ENCODE results near the gene CHRM1.

CHRM1 gene

DNA sequence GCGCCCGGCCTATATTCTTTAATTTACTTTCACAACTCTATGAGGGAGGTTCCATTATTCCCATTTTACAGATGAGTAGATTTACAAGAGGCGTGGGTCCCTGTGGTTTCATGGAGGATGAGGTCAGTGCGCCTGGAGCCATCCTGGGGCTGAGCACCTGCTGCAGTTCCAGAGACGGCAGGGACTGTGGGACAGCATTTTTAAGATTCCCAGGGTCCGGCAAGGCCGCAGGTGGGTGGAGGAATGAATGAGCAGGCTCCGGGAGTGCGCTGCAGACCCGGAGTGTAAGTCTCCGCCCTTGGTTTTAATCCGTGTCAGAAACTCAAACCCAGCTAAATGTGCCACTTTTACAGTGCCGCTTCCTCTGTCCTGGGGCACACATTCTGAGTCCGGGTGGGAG lies 4.1 kb upstream of the CHRM1 start:
- no peak for DNase-seq

DNA sequence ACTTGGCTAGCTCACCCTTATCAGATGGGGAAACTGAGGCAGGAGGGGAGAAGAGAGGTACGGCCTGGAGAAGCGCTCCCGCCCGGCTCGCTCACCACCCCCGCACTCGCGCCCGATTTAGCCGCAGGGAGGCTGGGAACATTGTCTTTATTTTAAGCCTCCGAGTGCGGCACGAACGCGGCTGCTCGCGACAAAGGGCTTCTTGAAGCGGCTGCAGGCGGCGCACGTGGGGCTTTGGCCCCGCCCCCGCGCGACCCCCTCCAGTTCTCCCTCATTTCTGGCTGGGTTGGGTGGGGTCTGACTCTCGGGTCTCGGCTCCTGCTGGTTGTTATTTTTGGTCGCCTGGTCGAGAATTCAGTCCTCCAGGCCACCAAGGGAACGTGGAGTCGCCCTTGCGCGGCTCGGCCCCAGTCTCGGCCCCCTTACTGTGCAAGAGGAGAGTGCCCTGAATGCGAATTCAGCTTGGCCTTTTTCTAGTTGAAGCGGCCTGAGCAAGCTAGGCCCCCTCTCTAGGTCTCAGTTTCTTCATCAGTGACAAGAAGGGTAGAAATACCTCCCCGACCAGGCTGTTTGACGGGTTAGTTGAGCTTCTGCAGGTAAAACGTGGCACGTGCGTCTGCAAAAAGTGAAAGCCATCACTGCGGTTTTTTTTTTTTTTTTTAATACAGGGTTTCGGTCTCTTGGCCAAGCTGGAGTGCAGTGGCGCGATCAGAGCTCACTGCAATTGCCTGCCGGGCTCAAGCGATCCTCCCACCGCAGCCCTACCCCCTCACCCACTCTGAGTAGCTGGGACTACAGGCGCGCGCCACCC lies 2.6 kb upstream of the CHRM1 start:
- DNase-seq, result peak; percentile 36

DNA sequence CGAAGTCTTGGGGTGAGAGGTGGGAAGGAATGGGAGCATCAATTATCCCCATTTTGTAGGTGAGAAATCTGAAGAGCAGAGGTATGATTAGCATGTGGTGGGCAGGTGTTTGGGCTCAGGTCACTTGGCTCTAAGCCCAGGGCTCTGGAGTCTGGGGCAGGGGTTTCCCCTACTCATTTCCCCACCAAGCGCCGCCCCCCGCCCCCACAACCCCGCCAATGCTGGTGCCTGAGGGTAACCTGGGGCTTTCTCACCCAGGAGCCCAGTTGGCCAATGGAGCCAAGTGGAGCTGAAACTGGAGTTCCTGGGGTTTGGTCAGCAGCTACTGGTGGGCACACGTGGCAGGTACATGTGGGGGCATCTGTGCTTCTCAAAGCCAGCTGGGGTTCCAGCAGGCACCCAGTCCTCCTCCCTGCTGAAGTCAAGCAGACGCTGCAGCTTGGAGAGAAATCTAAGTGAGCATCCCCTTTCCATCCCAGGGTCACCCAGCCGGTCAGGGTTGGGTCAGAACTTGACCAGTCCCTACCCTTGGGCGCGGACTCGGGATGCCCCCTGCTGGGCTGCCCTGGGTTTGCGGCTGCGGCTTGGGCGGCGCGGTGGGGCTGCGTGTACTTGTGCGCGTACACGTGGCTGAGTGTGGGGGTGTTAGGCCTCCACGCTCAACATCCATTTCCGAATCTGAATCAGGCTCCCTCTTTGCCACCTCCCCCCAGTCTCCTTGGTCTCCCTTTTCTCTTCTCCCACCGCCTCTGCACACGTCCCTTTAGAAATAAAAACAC lies 1.7 kb upstream of the CHRM1 start:
- peak; percentile 40 for DNase-seq

DNA sequence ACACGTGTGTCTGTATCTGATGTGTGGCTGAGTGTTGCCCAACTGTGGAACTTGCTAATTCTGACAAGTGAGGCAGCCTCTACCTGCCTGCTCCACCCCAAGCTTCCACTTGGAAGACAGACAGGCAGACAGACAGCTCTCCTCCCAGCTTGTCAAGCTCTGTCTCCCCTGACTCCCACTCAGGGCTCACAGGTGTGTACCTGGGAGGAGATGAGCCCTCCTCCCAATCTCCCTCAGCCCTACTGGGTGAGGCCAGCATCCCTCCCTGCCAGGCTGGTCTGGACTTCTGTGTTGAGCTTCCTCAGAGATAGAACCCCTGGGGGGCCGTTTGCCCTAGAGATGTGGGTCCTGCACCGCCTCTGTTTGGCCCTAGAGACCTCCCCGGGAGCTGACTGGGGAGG lies 1.0 kb upstream of the CHRM1 start:
- no peak for DNase-seq

DNA sequence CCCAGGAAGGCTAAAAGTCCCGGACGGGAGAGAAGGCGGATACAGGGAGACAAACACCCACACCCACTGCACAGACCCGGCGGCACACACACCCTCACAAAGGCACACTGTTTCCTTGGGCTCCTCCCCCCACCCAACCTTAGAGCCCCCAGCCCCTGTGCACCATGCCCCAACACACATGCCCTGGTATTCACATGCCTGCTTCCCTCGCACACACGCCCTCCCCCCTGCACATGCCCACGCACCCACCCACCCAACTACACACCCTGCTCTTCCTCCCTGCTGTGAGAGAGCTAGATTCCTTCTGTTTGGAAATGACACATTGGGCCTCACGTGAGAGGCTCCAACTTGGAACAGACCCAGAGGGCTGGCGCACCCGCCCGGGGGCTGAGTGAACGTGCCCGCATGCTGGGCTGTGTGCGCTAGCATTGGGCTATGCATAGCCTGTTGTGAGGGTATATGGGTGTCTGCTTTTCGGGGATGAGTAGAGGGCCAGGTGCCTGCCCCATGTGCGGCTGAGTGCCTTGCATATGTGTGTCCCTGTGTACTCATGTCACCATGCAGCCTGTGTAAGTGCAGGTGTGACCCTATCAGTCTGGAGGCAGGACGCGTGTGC lies 518 bp upstream of the CHRM1 start:
- DNase-seq, result no peak

DNA sequence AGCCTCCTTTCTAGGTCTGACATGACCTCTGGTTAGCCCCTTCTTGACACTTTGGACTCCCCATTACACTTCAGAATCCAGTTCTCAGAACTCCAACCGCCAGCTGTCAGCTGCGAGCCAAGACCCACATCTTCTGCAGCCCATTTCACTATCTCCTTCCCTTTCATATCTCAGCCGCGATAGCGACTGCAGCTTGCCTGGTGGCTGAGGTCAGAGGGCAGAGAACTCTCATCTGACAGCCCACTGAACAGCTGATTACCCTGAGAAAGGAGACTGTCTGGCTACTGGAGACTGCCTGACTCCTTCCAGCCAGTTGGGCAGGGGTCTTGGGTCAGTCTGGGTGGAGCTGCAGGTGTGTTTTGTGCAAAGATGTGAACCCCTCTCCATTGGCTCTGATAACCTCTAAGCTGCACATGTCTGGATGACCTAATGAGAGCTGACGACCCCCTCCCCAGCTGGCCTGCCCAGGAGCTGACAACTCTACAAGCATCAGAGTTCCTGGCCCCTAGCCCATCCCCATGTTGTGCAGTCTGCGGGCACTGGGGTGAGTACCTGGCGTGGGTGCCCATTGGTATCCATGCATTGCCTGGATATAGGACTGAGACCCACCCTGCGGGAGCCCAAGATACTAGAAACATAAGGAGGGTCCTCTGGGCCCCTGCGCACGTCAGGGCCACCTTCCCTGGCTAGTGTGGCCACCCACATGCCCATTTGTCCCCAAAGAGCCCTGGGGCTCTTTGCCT lies 1.1 kb downstream of the CHRM1 start:
- DNase-seq, result peak; percentile 55

DNA sequence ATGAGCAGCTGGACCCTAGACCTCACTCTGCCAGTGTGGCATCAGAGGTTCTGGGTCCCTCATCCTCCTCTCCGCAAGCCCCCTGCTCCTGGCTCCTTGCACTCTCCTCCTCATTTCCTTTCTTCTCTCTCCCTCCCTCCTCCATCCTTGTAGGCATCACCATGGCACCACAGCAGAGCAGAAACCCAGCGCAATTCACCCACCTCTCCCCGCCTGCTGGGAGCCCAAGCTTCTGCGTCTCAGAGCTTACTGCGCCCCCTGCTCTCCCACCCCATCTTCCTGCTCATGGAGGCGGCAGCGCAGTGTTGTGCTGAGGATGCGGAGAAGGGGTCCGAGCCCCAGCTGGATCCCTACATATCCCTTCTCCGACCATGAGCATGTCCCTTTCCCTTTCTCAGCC lies 1.7 kb downstream of the CHRM1 start:
- no peak for DNase-seq

DNA sequence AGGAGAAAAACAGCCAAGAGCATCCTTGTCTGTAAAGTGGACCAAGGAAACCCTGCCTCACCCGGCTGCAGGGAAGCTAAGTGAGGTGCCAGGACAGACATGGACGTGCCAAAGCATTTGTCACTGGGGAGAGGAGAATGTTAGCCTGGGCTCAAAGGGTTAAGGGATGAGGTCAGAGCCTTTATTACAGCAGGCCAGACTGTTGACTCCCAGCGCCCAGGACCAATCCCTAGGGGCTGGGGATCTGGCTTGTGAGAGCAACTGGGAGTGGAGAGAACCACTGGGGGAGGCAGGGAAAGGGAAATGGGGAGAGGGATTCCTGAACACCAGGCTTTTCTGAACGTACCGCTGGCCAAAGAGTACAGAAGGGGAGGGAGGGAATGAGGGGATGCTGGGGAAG lies 2.6 kb downstream of the CHRM1 start:
- no peak for DNase-seq

DNA sequence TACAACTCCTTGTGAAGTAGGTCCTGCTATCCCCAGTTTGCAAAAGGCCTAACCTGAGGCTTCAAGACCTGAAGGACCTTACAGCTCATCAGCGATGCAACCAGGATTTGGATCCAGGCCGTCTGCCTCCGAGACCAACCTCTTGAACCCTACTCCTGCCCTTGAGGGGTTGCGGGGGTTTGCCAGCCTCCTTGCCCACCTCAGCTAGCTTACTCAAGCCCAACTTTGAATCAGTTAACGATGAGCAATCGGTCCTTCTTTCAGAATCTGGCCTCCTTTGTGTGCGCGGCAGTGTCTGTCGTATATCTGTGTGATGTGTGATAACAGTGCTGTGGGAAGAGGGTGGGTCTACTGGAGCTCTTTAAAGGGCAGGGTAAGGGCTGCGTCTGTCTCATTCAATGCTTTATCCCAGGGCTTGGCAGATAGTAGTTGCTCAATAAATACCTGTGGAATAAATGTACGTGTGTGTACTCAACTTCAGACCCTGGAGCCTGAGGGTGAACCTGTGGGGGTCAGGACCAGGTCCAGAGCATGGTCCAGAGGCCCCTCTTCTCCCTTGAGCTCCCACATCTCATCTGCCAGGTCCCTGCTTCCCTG lies 3.2 kb downstream of the CHRM1 start:
- DNase-seq, result peak; percentile 26

DNA sequence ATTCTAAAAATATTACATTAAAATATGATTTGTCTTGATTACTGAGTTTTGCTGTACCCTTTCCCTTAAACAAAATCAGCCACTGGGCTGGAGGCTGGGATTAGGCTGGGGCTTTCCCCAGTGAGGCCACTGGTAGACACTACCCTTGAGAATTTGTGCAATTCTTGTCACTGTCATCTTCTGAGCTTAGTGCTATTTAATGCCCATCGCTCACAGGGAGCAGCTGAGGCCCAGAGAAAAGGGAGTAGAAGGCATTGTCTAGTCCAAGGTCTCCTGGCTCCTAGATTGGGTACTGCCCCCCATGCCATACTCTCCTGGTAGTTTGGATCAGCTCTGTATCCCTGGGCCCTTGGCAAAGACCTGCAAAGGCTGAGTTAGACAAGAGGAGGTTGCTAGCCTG lies 6.7 kb downstream of the CHRM1 start:
- no peak for DNase-seq

DNA sequence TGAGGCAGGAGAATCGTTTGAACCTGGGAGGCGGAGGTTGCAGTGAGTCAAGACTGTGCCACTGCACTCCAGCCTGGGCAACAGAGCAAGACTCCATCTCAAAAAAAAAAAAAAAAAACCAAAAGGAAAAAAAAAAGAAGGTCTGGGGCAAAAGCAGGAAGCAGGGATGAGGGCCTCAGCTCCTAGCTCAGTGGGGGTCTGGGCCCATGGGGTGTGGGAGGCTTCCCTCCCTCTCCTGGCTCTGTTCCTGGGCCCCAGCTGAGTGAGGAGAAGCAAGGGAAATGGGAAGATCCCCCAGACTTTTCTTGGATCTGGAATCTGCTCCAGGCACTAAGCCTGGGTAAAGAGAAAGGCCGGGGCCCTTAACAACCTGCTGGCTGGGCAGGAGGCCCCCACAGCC lies 8.9 kb downstream of the CHRM1 start:
- no peak for DNase-seq

DNA sequence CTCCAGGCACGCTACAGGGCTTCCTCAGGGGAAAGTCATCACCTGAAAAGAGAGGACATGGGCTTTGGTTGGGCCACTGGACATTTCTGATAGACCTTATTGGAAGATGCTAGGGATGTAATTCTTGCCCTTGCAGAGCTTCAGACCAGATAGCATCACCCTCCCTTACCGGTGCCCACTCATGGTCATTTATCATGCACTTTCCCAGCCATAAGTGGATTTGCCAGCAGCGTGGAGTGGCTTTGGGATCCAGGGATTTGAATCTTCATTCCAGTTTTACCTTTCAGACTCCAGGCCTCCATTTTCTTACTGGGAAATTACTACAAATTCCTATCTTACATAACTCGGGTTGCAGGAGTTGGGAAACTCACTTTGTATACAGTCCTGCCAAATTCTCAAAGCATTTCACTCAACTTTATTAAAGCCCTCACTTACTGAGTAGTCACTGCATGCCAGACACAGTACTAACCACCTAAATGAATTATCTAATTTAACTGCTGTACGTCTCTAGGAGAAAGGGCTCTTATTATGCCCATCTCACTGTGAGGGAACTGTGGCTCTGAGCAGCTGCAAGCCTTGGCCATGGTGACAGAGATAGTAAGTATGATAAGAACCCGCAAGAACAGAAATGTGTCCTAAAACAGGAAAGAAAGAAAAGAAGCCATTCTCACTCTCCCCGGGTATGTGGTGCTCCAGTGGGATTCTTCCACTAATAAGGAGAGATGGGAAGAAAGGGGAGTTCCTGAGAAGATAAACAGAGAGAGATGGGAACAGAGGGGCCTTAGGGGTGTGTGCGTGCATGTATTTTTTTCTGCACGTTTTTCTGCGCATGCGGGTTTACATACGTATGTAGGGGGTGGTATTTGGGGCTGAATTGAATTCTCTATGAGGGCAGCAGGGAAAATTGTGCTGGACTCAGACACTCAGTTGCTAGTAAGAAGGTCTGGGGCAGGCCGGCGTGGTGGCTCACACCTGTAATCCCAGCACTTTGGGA lies 9.7 kb downstream of the CHRM1 start:
- DNase-seq, result peak; percentile 88

DNA sequence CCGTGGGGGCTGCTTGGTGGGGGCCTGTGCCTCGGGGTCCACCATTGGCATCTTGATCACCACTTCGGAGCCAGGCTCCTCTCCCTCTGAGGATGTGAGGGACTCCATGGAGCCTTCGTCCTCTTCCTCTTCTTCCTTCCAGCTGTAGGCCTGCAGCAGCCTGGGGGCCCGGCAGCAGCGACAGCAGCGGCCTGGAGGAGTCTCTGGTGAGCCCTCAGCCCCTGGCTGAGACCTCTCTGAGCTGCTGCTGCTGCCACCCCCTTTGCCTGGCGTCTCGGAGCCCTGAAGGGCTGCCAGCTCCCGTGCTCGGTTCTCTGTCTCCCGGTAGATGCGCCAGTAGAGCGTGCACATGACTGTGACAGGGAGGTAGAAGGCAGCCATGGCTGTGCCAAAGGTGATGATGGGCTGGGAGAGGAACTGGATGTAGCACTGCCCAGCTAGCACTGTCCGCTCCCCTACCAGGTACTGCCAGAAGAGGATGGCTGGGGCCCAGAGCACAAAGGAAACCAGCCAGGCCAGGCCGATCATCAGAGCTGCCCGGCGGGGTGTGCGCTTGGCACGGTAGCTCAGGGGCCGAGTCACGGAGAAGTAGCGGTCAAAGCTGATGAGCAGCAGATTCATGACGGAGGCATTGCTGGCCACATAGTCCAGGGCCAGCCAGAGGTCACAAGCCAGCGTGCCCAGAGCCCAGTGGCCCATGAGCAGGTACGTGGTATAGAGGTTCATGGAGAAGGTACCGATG lies 10.9 kb downstream of the CHRM1 start:
- DNase-seq, result no peak

DNA sequence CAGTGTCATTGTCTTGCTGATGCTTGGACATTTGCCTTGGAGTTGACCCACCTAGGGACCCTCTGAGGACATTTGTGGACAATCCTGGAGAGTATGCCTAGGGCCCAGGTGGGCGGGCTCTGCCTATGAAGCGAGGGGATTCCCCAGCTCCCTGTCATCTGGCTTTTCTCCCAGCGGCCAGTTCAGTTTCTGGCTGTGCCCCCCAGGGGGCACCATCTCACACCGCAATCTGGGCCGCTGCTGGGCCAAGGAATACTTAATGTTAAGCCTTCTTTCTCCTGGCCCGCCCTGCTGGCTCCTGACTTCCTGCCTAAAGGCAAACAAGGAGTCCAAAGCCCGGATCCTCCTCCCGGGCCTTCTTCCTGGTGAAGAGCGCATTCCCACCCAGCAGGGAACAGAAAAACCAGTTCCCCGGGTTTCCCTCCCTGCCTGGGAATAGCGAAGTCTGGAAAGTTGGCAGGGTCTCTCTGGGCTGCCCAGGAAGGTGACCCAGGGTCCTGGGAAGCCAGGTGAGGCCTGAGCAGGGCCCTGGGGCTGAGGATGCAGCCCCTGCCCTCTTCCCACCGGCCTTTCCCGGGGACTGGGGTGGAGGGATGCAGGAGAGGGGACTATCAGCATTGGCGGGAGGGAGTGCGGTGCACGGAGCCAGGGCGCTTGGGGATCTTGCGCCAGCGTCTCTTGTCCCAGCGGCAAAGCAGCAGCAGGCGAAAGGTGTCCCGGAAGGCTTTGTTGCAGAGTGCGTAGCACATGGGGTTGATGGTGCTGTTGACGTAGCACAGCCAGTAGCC lies 11.9 kb downstream of the CHRM1 start:
- DNase-seq, result peak; percentile 65

DNA sequence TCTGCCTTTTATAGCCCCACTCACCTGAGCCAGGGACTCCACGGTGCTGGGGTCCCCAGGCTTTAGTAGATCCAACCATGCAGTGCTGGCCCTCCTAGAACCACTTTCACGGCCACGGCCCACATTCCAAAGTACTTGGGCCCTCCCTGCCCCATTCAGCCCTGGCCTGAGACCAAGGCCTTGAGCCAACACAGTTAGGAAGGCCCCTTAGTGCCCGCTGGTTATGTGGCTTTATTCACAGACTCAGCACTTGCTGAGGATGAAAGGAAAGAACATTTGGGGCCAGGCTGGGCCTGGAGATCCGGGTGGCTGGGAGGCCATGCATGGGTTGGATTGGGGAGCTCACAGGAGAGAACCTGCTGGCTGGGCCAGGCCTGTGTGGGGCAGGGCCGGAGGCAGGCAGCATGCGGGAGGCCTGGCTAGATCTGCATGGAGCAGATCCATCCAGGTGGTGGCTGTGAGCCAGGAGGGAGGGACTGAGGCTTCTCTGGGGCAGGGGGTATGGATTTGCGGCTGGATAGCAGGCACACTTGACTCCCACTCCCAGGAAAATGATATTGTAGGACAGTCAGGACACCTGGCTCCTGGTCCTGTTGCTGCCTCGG lies 12.6 kb downstream of the CHRM1 start:
- DNase-seq, result no peak

DNA sequence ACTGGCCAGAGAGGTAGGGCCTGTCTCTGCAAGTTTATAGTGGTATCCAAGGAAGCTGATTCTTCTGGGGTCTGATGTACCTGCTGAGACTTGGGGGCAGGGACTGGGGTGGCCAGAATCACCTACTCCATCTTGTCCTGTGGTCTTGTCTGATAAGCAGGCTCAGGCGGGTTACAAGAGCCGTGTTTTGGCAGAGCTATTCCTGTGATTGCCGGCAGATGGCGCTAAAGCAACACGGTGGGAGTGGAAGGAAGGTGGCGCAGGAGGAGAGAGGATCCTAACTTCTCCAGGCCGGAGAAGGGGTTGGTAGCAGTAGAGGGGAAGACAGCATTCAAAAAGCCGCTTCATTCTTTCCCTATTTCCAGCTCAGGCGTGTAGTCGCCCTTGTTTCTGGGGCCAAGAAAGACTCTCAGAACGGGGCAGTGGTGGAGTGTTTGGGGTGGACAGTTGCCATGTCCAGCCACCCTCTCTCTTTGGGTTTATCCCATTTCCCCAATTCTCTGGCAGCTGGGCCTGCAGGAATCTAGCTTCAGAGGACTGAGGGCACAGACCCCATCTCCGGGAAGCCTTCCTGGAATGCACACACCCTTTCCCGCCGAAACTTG lies 15.1 kb downstream of the CHRM1 start:
- DNase-seq, result peak; percentile 90

DNA sequence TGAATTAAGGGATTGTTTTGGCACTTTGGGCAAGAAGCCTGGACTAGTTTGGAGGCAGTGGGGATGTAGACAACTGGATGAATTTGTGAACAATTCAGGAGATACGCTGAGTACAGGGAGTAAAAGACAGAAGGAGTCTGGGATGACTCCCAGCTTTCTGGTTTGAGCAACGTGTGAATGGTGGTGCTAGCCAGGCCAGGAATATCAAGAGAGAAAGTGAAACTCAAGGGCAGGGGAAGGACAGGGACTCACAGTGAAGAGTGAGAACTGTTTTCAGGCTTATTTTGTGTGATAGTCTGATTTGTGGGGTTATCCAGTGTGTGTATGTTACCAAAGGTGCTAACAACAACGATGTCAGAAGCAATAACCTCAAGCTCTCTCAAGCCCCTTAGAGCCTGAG lies 15.9 kb downstream of the CHRM1 start:
- no peak for DNase-seq

DNA sequence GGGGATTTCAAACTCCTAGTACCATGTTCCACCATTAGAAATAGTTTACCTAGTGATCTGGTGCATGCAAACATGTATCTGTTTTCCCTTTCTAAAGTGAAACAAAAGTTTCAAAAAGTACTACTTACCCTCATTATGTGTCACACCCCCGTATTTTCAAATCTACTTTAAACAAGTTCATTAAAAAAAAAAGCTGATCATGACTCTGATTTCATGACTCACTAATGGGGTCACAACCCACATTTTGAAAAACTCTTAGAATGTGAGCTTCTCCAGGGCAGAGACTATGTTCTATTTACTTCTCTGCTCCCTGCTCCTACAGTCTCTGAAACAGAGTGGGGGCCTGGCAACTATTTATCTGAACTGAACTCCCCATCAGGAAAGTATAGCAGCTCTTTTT lies 18.2 kb downstream of the CHRM1 start:
- DNase-seq, result no peak

DNA sequence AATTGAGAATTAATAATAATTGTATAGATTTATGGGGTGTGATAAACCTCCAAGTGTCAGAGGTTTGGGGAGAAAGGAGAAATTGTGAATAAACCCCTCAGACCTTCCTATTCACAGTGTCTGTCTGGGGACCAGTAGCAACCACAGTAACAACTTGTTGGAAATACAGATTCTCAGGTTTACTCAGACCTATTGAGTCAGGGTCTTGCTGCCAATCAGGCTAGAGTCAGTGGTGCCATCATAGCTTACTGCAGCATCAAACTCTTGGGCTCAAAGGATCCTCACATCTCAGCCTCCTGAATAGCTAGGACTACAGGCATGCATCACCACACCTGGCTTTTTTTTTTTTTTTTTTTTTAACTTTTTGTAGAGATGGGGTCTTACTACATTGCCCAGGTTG lies 23.1 kb downstream of the CHRM1 start:
- no peak for DNase-seq
